PFSK-1 (cell line): ENCODE data around the gene SPNS1.

Experiments used
- FOXP2 ChIP-seq: optimal IDR thresholded peaks from 2 replicates; pipeline ENCODE3; 2011; ENCODE audit warnings: borderline replicate concordance, control low read depth, inconsistent platforms; ENCODE audit not compliant: insufficient read depth; ENCODE audit errors: extremely low read length, extremely low read depth
- POLR2AphosphoS5 ChIP-seq: IDR thresholded peaks from 2 replicates; pipeline ENCODE4 v1.6.1; 2012; ENCODE audit warnings: low read depth, mild to moderate bottlenecking, control low read depth, low read length, moderate library complexity
- SIN3A ChIP-seq: IDR thresholded peaks from 2 replicates; pipeline ENCODE4 v1.6.1; 2012; ENCODE audit warnings: mild to moderate bottlenecking, low read length, moderate library complexity, borderline replicate concordance; ENCODE audit not compliant: insufficient read depth
- TAF1 ChIP-seq: IDR thresholded peaks from 2 replicates; pipeline ENCODE4 v1.6.1; 2012; ENCODE audit warnings: low read length, control low read depth, borderline replicate concordance; ENCODE audit not compliant: insufficient read depth
- TF ChIP-seq, protein P1 (sequence below), 2 experiments: IDR thresholded peaks; 2 replicates each; pipeline versions ENCODE4 v1.6.1 to v1.8.0; 2011 to 2012; ENCODE audit warnings: low read depth in 2 of 2, low read length in 2 of 2, control low read depth in 1 of 2, inconsistent platforms in 1 of 2, mild to moderate bottlenecking in 1 of 2, moderate library complexity in 1 of 2; ENCODE audit not compliant: insufficient read depth in 1 of 2

Gene SPNS1

DNA sequence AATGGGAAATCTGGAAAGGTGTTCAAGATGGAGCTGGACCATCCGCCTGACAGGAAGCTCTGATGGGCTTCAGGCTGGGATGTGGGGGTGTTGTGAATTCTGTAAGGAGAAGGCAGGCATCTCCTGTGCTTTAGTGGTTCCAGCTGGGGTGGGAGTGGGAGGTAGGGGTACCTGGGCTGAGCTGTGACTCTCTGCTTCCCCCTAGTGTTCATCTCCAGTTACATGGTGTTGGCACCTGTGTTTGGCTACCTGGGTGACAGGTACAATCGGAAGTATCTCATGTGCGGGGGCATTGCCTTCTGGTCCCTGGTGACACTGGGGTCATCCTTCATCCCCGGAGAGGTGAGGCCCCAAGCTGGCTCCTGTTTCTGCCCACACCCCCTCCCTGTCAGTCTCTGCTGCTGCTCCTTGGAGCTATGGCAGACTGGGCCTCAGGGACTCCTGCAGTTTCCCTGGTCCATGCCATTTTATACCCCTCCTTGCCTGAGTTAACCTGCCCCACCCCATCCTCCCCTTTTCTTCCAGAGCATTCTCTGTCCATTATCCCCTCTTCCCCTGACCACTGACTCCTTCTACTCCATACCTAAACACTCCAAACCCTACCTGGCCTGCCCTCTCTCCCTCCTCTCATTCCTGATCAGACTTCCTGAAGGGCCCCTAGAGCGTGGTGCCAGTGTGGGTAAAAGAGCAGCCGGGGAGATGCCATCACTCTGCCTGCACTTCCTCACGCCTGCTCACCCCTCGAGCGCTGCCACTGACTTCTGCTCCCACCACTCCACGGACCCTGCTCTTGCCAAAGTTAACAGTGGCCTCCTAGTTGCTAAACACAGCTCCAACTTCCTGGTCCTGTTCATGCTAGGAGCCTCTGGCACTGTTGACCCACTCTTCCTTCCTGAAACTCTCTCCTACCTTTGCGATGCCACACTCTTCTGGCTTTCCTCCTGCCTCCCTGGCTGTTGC is 3.4 kb downstream of the SPNS1 start:
- TF ChIP-seq TAF1: no peak

DNA sequence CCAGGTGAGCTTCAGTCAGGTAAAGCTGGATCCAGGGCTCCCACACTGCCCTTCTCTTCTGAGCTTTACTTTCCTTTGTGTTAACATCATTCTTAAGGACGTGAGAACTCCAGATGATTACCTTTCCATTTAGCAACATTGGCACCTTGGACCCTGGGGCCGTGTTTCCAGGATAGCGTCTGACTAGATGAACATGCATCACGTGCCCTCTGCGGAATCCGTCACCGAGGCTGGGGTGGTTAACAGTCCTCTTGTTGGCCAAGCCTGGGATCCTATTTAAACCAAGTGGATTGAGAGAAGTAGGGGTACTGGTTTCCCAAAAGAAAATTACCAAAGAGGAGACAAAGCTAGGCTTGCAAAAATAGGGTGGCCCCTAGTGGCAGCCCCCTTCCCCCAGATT is 6.4 kb downstream of the SPNS1 start:
- TF ChIP-seq, protein P1, sequence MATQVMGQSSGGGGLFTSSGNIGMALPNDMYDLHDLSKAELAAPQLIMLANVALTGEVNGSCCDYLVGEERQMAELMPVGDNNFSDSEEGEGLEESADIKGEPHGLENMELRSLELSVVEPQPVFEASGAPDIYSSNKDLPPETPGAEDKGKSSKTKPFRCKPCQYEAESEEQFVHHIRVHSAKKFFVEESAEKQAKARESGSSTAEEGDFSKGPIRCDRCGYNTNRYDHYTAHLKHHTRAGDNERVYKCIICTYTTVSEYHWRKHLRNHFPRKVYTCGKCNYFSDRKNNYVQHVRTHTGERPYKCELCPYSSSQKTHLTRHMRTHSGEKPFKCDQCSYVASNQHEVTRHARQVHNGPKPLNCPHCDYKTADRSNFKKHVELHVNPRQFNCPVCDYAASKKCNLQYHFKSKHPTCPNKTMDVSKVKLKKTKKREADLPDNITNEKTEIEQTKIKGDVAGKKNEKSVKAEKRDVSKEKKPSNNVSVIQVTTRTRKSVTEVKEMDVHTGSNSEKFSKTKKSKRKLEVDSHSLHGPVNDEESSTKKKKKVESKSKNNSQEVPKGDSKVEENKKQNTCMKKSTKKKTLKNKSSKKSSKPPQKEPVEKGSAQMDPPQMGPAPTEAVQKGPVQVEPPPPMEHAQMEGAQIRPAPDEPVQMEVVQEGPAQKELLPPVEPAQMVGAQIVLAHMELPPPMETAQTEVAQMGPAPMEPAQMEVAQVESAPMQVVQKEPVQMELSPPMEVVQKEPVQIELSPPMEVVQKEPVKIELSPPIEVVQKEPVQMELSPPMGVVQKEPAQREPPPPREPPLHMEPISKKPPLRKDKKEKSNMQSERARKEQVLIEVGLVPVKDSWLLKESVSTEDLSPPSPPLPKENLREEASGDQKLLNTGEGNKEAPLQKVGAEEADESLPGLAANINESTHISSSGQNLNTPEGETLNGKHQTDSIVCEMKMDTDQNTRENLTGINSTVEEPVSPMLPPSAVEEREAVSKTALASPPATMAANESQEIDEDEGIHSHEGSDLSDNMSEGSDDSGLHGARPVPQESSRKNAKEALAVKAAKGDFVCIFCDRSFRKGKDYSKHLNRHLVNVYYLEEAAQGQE (IDR thresholded peaks at IDR 0.05; ENCODE audit: insufficient read depth in 1 of 2, low read depth in 2 of 2, low read length in 2 of 2): no peak
- TF ChIP-seq SIN3A (no peak), POLR2AphosphoS5 (no peak), TAF1 (no peak)

DNA sequence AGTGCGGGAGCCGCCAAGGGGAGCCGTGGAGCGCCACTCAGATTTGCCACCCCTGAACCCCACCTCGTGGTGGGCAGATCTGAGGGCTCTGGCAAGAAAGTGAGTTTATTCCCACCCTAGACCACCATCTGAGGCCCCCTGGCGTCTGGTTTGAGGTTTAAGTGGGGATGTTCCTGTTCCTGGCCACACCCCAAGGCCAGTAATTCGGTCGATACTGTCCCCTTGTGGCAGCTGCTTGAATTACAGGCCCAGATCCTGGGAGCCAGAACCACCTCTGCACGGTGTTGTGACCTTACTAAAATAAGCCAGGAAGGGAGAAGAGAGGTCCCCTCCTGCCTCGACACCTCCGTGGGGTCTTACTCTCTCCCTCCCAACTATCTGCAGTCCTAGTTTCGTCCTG is 6.9 kb downstream of the SPNS1 start:
- no peak for TF ChIP-seq POLR2AphosphoS5
- no peak for TF ChIP-seq TAF1

DNA sequence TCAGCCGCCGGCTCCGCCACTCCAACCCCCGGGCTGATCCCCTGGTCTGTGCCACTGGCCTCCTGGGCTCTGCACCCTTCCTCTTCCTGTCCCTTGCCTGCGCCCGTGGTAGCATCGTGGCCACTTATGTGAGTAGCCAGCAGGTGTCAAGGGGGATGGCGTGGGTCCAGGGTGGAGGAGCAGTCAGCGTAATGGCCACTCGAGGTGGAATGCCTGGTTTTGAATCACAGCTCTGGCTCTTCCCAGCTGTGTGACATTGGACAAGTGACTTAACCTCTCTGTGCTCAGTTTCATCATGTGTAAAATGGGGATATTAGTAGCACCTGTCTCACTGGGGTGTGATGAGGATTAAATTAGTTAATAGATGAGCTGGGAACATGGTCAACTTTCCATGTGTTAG is 7.8 kb downstream of the SPNS1 start:
- TF ChIP-seq, protein P1 (IDR thresholded peaks at IDR 0.05; ENCODE audit: insufficient read depth in 1 of 2, low read depth in 2 of 2, low read length in 2 of 2): no peak
- TF ChIP-seq TAF1 (no peak), SIN3A (no peak), POLR2AphosphoS5 (no peak), FOXP2 (no peak)

DNA sequence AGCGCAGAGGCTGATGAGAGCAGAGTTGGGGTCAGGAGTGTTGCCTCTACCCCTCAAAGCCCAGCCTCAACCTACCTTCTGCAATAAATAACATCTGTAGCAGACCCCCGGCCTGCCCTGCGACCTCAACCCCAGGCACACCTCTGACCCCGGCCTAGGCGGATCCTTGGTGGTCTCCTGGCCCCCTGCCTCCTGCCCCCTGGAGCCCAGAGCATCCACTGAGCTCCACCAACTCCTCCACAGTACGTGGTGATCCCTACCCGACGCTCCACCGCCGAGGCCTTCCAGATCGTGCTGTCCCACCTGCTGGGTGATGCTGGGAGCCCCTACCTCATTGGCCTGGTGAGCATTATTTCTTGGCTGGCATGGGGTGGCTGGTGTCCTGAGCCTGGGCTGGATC is 8.4 kb downstream of the SPNS1 start:
- no peak for TF ChIP-seq POLR2AphosphoS5
- no peak for TF ChIP-seq SIN3A

DNA sequence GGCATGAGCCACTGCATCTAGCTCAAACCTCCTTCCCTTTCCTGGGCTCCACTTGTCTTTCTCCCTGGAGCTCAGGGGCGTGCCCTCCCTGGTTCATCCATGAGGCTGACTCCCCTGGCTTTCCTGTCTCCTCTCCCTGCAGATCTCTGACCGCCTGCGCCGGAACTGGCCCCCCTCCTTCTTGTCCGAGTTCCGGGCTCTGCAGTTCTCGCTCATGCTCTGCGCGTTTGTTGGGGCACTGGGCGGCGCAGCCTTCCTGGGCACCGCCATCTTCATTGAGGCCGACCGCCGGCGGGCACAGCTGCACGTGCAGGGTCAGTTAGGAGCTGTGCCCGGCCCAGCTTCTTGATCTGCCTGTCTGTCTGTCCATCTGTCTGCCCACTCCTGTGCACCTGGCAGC is 9.1 kb downstream of the SPNS1 start:
- TF ChIP-seq SIN3A (peak; percentile 37; the same call in 1 of the 2 replicates), TAF1 (peak; percentile 73; the same call in 1 of the 2 replicates), POLR2AphosphoS5 (peak; percentile 58; the same call in 1 of the 2 replicates), FOXP2 (no peak)
- TF ChIP-seq, protein P1 (IDR thresholded peaks at IDR 0.05; ENCODE audit: insufficient read depth in 1 of 2, low read depth in 2 of 2, low read length in 2 of 2): no peak

DNA sequence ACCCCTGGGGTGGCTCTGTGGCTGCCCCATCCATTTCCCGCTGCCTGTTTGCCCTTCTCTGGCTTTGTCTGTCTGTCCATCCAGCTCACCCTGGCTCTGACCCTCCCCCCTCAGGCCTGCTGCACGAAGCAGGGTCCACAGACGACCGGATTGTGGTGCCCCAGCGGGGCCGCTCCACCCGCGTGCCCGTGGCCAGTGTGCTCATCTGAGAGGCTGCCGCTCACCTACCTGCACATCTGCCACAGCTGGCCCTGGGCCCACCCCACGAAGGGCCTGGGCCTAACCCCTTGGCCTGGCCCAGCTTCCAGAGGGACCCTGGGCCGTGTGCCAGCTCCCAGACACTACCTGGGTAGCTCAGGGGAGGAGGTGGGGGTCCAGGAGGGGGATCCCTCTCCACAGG is 9.5 kb downstream of the SPNS1 start:
- TF ChIP-seq, protein P1 (IDR thresholded peaks at IDR 0.05; ENCODE audit: insufficient read depth in 1 of 2, low read depth in 2 of 2, low read length in 2 of 2): no peak
- TF ChIP-seq POLR2AphosphoS5 (no peak), SIN3A (no peak), TAF1 (no peak), FOXP2 (no peak)
